Astrocyte (in vitro differentiated cells and primary cell): Measurements from ENCODE around the gene CORIN.

Experiments used
- EZH2 ChIP-seq: IDR thresholded peaks from 2 replicates; pipeline ENCODE4 v1.6.1; 2012; ENCODE audit warnings: mild to moderate bottlenecking, low read length, inconsistent platforms; ENCODE audit not compliant: insufficient read depth
- TF ChIP-seq, protein P1 (sequence below): IDR thresholded peaks from 2 replicates; pipeline ENCODE4 v1.5.1; 2011; ENCODE audit warnings: low read depth, mild to moderate bottlenecking, inconsistent platforms, low read length, moderate library complexity; ENCODE audit not compliant: insufficient read depth

DNA sequence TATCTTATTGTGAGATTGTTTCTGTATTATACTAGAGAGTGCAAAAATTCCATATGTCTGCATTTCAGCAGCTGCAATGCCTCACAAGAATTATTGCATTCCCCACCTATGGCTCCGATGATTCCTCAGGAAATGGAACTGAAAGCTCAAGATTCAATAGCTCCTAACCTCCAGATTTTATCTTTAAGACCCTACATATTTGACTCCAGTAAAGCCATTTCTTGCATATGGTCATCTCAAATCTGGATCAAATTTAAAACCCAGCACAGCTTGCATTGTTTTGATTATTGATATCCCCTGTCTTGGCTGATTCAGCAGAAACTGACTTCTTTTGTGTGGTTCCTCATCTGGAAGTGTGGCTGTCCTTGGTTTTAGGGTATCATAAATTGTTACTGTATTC, 142.6 kb downstream of the CORIN start:
- TF ChIP-seq, protein P1, sequence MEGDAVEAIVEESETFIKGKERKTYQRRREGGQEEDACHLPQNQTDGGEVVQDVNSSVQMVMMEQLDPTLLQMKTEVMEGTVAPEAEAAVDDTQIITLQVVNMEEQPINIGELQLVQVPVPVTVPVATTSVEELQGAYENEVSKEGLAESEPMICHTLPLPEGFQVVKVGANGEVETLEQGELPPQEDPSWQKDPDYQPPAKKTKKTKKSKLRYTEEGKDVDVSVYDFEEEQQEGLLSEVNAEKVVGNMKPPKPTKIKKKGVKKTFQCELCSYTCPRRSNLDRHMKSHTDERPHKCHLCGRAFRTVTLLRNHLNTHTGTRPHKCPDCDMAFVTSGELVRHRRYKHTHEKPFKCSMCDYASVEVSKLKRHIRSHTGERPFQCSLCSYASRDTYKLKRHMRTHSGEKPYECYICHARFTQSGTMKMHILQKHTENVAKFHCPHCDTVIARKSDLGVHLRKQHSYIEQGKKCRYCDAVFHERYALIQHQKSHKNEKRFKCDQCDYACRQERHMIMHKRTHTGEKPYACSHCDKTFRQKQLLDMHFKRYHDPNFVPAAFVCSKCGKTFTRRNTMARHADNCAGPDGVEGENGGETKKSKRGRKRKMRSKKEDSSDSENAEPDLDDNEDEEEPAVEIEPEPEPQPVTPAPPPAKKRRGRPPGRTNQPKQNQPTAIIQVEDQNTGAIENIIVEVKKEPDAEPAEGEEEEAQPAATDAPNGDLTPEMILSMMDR: no peak
- no peak for TF ChIP-seq EZH2
